Endothelial cell of umbilical vein (primary cell): ENCODE data around the gene UNKL. TPM values are rescaled to one million over a fixed set of nuclear protein-coding genes. Genes with fewer than 3 reads are reported as not detected.
"Not testable (repeated sequence)": the region's sequence is repeated elsewhere in the genome, so short reads cannot be mapped to it uniquely, and the experiment has no call there.

Experiments
- BruUV-seq: library from RNA; stranded (reverse); fragments of 400-500 nt; replicated peaks from 2 replicates; lab custom pipeline; 2021; lab: Mats Ljungman, UMichigan
- CTCF ChIA-PET: fragments of 300-600, 350-600 bp; sonication (Branson Sonifier 250); formaldehyde crosslinking; loops from one replicate; lab custom pipeline; 2021; ENCODE audit warnings: antibody characterized with exemption, inconsistent platforms; lab: Charles Lee
- POLR2A ChIA-PET: fragments of 300-600, 350-600 bp; sonication (Branson Sonifier 250); formaldehyde crosslinking; loops from one replicate; lab custom pipeline; 2021; ENCODE audit warnings: antibody characterized with exemption, inconsistent platforms; lab: Charles Lee
- DNase-seq: peaks from one replicate; pipeline ENCODE4 v3.0.0-alpha.2; 2011; ENCODE audit warnings: low read depth, low spot score
- FAIRE-seq: peaks from 2 replicates; lab custom pipeline; 2011; peaks lifted over from hg19 to GRCh38; lab: Jason Lieb, UNC
- H2AFZ ChIP-seq: 2 replicates; pipeline ENCODE4 v1.6.0; 2012; ENCODE audit warnings: low read depth, low read length, control low read depth, inconsistent platforms
- H3K27ac ChIP-seq: 2 replicates; pipeline ENCODE4 v1.5.1; 2011; ENCODE audit warnings: low read depth, mild to moderate bottlenecking, control low read depth, low read length, moderate library complexity; ENCODE audit not compliant: insufficient read depth
- H3K27me3 ChIP-seq, 2 experiments: 2 replicates each; pipeline versions ENCODE4 v1.6.0 to v1.6.1; 2011; ENCODE audit warnings: low read length in 2 of 2, mixed read lengths in 1 of 2; ENCODE audit not compliant: control insufficient read depth in 2 of 2, insufficient read depth in 2 of 2
- H3K36me3 ChIP-seq, 2 experiments: 2 replicates in 1 of 2; 3 replicates in 1 of 2; pipeline ENCODE4 v1.5.1; 2011; ENCODE audit warnings: low read length in 2 of 2, mild to moderate bottlenecking in 1 of 2, moderate library complexity in 1 of 2; ENCODE audit not compliant: control insufficient read depth in 2 of 2, insufficient read depth in 2 of 2; ENCODE audit errors: extremely low read depth in 1 of 2
- H3K4me1 ChIP-seq: 3 replicates; pipeline ENCODE4 v1.5.1; 2011; ENCODE audit warnings: mild to moderate bottlenecking, low read length; ENCODE audit not compliant: control insufficient read depth, insufficient read depth; ENCODE audit errors: extremely low read depth
- H3K4me2 ChIP-seq: 2 replicates; pipeline ENCODE4 v1.6.1; 2011; ENCODE audit warnings: low read length, control low read depth, mixed read lengths; ENCODE audit not compliant: insufficient read depth
- H3K4me3 ChIP-seq, 3 experiments: fragments of 200-600 bp in 1 of 3; sonication (generic), shearing (Covaris generic) in 1 of 3; replicated peaks in 1 of 3; 2 replicates each; pipeline ENCODE4 v1.5.1; 2011 to 2016; ENCODE audit warnings: control low read depth in 3 of 3, low read length in 3 of 3, mild to moderate bottlenecking in 2 of 3, inconsistent platforms in 1 of 3, low read depth in 1 of 3, moderate library complexity in 1 of 3; ENCODE audit not compliant: insufficient read depth in 1 of 3
- H3K79me2 ChIP-seq: 2 replicates; pipeline ENCODE4 v1.6.0; 2012; ENCODE audit warnings: low read length, inconsistent platforms; ENCODE audit not compliant: control insufficient read depth, insufficient read depth
- H3K9ac ChIP-seq: replicated peaks from 2 replicates; pipeline ENCODE3; 2011; ENCODE audit warnings: low read length, control low read depth; ENCODE audit not compliant: insufficient read depth; ENCODE audit errors: extremely low read depth
- H3K9me1 ChIP-seq: replicated peaks from 3 replicates; pipeline ENCODE4 v1.6.0; 2011; ENCODE audit warnings: mild to moderate bottlenecking, low read length; ENCODE audit not compliant: control insufficient read depth, insufficient read depth; ENCODE audit errors: extremely low read depth
- H3K9me3 ChIP-seq: replicated peaks from 2 replicates; pipeline ENCODE4 v1.5.1; 2012; ENCODE audit warnings: low read length, inconsistent platforms; ENCODE audit not compliant: control insufficient read depth, insufficient read depth
- H4K20me1 ChIP-seq: replicated peaks from 2 replicates; pipeline ENCODE3; 2011; ENCODE audit warnings: mild to moderate bottlenecking, low read length; ENCODE audit not compliant: control insufficient read depth, insufficient read depth; ENCODE audit errors: extremely low read depth
- FOS ChIP-seq: IDR thresholded peaks from 2 replicates; pipeline ENCODE4 v1.6.1; 2011; ENCODE audit warnings: mild to moderate bottlenecking, low read length, moderate library complexity, borderline replicate concordance; ENCODE audit not compliant: insufficient read depth
- GATA2 ChIP-seq: IDR thresholded peaks from 2 replicates; pipeline ENCODE4 v1.7.0; 2011; ENCODE audit warnings: low read depth, mild to moderate bottlenecking, moderate library complexity, mixed read lengths, low read length; ENCODE audit not compliant: insufficient read length, insufficient read depth
- POLR2AphosphoS5 ChIP-seq: IDR thresholded peaks from 2 replicates; pipeline ENCODE4 v1.6.1; 2012; ENCODE audit warnings: low read depth, mild to moderate bottlenecking, control low read depth, low read length, moderate library complexity; ENCODE audit not compliant: insufficient read depth
- dilution Hi-C: fragments of 300-500 bp; cut with MboI; formaldehyde crosslinking; loops from one replicate; pipeline ENCODE4 v1.15.0; 2019; ENCODE audit warnings: low sequenced_read_pairs; ENCODE audit not compliant: extremely low pct_ligation_motif_present
- intact Hi-C: fragments of 100-400 bp; cut with micrococcal nuclease; formaldehyde crosslinking; loops from one replicate; pipeline ENCODE4 v1.10.0; 2022
- polyA plus RNA-seq, 4 experiments: library from polyadenylated mRNA; depleted of rRNA in 3 of 4; stranded (reverse) in 3 of 4; unstranded in 1 of 4; fragments of >200 nt; gene quantifications; 2 replicates each; pipeline versions ENCODE4 v1.2.1 to v1.2.3, GENCODE V29; 2011 to 2012; ENCODE audit warnings: missing spikeins in 1 of 4
- total RNA-seq: library from RNA; stranded (reverse); gene quantifications from 2 replicates; pipeline ENCODE4 v1.2.3, GENCODE V29; 2021
- TF ChIP-seq, protein P1 (sequence below), 2 donors: IDR thresholded peaks; 1 replicate in 1 of 2; 2 replicates in 1 of 2; pipeline ENCODE4 v1.5.1; 2011; ENCODE audit warnings: low read length in 2 of 2, mild to moderate bottlenecking in 2 of 2, moderate library complexity in 2 of 2, control low read depth in 1 of 2, inconsistent platforms in 1 of 2, low read depth in 1 of 2; ENCODE audit not compliant: insufficient read depth in 1 of 2; ENCODE audit errors: extremely low read depth in 1 of 2

Gene UNKL
- total and polyA plus RNA-seq, 2 donors (not counting 3 experiments of a cell fraction or from before 2014, with no cell fraction given), result 17.1 to 32.8 TPM

DNA sequence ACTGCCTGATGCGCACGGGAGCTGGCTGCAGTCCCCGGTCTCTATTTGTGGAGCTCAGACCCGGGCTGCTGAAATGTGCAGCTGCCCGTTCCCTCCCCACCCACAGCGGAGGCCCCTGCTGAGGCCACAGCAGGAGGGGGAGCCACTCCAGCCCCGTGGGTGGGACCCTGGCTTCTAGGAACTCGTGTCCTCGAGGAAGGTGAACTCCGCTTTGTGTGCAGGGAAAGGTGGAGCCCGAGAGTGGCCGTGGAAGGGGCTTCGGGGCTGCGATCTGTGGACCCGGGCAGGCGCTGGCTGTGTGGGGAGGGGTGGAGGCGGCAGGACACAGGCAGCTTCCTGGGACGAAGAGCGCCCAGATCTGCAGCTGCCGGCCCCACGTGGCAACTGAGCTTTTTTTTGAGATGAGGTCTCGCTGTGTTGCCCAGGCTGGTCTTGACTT lies 26.9 kb upstream of the UNKL start:
- ChIA-PET CTCF (no interaction called here), POLR2A (no interaction called here)
- Histone ChIP-seq H2AFZ (no peak overlapping the region), H3K27me3 (no peaks in the 10 kb centered on the region), H4K20me1 (no peaks in the 10 kb centered on the region), H3K79me2 (no peaks in the 10 kb centered on the region), H3K4me2 (no peak overlapping the region), H3K27ac (no peak overlapping the region), H3K9me1 (no peaks in the 10 kb centered on the region), H3K9me3 (no peaks in the 10 kb centered on the region), H3K4me1 (no peaks in the 10 kb centered on the region), H3K4me3 (no peak overlapping the region), H3K36me3 (peaks cover 0 to 7% of the 10 kb centered on the region in 2 experiments), H3K9ac (no peak overlapping the region)
- BruUV-seq, result no TSS peak
- no peak for TF ChIP-seq POLR2AphosphoS5
- no peak for TF ChIP-seq FOS
- TF ChIP-seq GATA2, result no peak
- TF ChIP-seq, protein P1, sequence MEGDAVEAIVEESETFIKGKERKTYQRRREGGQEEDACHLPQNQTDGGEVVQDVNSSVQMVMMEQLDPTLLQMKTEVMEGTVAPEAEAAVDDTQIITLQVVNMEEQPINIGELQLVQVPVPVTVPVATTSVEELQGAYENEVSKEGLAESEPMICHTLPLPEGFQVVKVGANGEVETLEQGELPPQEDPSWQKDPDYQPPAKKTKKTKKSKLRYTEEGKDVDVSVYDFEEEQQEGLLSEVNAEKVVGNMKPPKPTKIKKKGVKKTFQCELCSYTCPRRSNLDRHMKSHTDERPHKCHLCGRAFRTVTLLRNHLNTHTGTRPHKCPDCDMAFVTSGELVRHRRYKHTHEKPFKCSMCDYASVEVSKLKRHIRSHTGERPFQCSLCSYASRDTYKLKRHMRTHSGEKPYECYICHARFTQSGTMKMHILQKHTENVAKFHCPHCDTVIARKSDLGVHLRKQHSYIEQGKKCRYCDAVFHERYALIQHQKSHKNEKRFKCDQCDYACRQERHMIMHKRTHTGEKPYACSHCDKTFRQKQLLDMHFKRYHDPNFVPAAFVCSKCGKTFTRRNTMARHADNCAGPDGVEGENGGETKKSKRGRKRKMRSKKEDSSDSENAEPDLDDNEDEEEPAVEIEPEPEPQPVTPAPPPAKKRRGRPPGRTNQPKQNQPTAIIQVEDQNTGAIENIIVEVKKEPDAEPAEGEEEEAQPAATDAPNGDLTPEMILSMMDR (IDR thresholded peaks at IDR 0.05; ENCODE audit: extremely low read depth in 1 of 2, insufficient read depth in 1 of 2, low read depth in 1 of 2, low read length in 2 of 2), result no peak
- dilution Hi-C loops (no loop called here), intact Hi-C loops (no loop called here)
- no peak for FAIRE-seq
- no peak for DNase-seq

DNA sequence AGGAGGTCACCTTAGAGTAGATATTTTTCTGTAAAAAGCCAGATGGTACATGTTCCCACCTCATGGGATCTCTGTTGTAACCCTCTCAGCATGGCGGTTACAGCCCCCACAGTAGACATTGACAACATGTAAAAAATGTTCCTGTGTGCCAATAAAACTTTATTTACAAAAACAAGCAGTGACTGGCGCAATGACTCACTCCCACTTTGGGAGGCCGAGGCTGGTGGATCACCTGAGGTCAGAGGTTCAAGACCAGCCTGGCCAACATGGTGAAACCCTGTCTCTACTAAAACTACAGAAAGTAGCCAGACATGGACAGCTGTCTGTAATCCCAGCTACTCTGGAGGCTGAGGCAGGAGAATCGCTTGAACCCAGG lies 25.2 kb upstream of the UNKL start:
- H3K4me2 ChIP-seq, H3K9me3 ChIP-seq, H3K9ac ChIP-seq, H3K79me2 ChIP-seq, FAIRE-seq, intact Hi-C loops, H3K27me3 ChIP-seq, BruUV-seq, dilution Hi-C loops, H3K9me1 ChIP-seq, H3K36me3 ChIP-seq, H3K4me3 ChIP-seq, H4K20me1 ChIP-seq, H2AFZ ChIP-seq, DNase-seq, H3K4me1 ChIP-seq, H3K27ac ChIP-seq: not testable (repeated sequence)
- ChIA-PET POLR2A (interaction anchor here (0.7 kb wide), 1 partner anchor 17 kb away, joined by 8 read pairs; no protein-coding TSS in a partner anchor), CTCF (interaction anchor here (1.1 kb wide), 1 partner anchor 12 kb away, joined by 3 read pairs; no protein-coding TSS in a partner anchor)
